Measurements from ENCODE around the gene OSBPL2. TPM values are rescaled to one million over a fixed set of nuclear protein-coding genes. Genes with fewer than 3 reads are reported as not detected.

Gene OSBPL2
- total and polyA plus RNA-seq, 4 donors: 9.9 to 19.7 (median 12.3) TPM

DNA sequence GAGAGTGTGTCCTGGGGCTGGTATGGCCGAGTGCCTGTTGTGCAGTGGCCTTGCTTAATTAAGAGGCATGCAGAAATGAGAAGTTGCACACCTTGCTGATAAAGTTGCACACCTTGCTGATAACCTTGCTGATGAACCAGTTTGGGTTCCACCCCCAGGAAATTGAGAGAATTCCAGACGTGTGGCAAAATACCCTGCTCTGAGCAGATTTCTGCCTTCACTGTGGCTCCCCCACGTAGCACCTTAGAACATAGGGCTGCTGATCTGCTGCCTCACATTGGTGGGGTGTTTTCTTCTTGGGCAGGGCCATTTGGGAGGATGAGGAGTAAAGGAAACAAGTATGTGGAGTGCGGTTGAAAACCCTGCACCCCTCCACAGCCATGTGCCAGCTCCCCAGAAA lies 42.0 kb downstream of the OSBPL2 start:
- H3K36me3 ChIP-seq (ENCODE audit: control insufficient read depth in 4 of 4, insufficient read depth in 3 of 4, low read depth in 1 of 4, low read length in 3 of 4): peaks cover 13 to 54% (median 31%) of the 10 kb centered on the region in 4 donors
- WGBS: 90% methylated on average over 4 of the region's 4 CpGs

DNA sequence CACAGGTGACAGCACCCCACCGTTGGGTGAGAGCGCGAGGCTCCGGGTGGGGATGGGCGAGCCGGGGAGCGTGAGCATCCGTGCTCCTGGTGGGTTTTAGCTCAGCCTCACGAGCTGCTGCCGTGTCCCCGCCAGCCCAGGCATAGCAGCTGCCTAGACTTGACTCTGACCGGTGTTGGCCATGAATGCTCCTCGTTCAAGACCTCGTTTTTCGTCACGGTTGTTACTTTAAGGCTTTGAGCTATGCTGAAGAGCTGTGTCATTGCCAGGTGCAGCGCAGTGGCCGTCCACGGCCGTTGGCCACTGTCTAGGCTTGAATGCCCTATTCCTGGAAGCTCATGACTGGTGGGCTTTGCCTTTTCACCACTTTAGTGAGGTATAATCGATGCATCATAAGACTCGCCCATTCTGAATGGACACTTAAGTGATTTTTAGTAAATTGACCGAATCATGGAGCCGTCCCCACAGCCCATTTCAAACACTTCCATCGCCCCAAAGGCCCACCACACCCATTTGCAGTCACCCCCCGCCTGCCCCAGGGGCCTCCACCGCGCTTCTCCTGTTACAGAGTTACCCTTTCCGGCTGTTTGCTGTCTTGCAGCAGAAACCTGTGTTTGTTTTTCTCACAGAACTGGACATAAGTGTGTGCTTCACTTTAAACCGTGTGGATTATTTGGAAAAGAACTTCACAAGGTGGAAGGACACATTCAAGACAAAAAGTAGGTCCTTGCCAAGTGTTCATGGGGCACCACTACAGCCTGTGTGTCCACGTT lies 43.0 kb downstream of the OSBPL2 start:
- Histone ChIP-seq H3K9me3 (ENCODE audit: control insufficient read depth in 4 of 4, low read length in 3 of 4) (no peaks in the 10 kb centered on the region), H3K4me1 (ENCODE audit: control insufficient read depth in 4 of 4, insufficient read depth in 4 of 4, low read length in 3 of 4) (peaks cover 0 to 10% (median 5%) of the 10 kb centered on the region in 4 donors), H3K36me3 (ENCODE audit: control insufficient read depth in 4 of 4, insufficient read depth in 3 of 4, low read depth in 1 of 4, low read length in 3 of 4) (peaks cover 13 to 51% (median 34%) of the 10 kb centered on the region in 4 donors), H3K9ac (ENCODE audit: low read depth in 1 of 2, low read length in 2 of 2) (no peak overlapping the region), H3K27ac (ENCODE audit: low read depth in 1 of 2, low read length in 2 of 2) (no peak overlapping the region), H3K27me3 (ENCODE audit: control insufficient read depth in 4 of 4, insufficient read depth in 4 of 4, low read length in 3 of 4) (no peaks in the 10 kb centered on the region), H3K4me3 (ENCODE audit: low read depth in 1 of 3, low read length in 3 of 3) (no peak overlapping the region)
- DNase-seq (ENCODE audit: low spot score): no peak
- WGBS: 97% methylated on average over 31 of the region's 31 CpGs
- no peak for TF ChIP-seq TAF1 (conservative IDR thresholded peaks at IDR 0.05)
- TF ChIP-seq RXRA (IDR thresholded peaks at IDR 0.05): no peak
- no peak for TF ChIP-seq FOXA1 (IDR thresholded peaks at IDR 0.05)
- no peak for TF ChIP-seq GABPA (IDR thresholded peaks at IDR 0.05 in 1 of 2, conservative IDR thresholded peaks at IDR 0.05 in 1 of 2)
- no peak for TF ChIP-seq YY1 (IDR thresholded peaks at IDR 0.05)
- TF ChIP-seq FOXA2 (IDR thresholded peaks at IDR 0.05): no peak
- TF ChIP-seq, protein P1, sequence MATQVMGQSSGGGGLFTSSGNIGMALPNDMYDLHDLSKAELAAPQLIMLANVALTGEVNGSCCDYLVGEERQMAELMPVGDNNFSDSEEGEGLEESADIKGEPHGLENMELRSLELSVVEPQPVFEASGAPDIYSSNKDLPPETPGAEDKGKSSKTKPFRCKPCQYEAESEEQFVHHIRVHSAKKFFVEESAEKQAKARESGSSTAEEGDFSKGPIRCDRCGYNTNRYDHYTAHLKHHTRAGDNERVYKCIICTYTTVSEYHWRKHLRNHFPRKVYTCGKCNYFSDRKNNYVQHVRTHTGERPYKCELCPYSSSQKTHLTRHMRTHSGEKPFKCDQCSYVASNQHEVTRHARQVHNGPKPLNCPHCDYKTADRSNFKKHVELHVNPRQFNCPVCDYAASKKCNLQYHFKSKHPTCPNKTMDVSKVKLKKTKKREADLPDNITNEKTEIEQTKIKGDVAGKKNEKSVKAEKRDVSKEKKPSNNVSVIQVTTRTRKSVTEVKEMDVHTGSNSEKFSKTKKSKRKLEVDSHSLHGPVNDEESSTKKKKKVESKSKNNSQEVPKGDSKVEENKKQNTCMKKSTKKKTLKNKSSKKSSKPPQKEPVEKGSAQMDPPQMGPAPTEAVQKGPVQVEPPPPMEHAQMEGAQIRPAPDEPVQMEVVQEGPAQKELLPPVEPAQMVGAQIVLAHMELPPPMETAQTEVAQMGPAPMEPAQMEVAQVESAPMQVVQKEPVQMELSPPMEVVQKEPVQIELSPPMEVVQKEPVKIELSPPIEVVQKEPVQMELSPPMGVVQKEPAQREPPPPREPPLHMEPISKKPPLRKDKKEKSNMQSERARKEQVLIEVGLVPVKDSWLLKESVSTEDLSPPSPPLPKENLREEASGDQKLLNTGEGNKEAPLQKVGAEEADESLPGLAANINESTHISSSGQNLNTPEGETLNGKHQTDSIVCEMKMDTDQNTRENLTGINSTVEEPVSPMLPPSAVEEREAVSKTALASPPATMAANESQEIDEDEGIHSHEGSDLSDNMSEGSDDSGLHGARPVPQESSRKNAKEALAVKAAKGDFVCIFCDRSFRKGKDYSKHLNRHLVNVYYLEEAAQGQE (IDR thresholded peaks at IDR 0.05): no peak
- TF ChIP-seq, protein P2, sequence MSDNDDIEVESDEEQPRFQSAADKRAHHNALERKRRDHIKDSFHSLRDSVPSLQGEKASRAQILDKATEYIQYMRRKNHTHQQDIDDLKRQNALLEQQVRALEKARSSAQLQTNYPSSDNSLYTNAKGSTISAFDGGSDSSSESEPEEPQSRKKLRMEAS (IDR thresholded peaks at IDR 0.05): no peak
- TF ChIP-seq EGR1 (IDR thresholded peaks at IDR 0.05; ENCODE audit: low read depth in 2 of 2): no peak
- no peak for TF ChIP-seq SP1 (IDR thresholded peaks at IDR 0.05)
- TF ChIP-seq, protein P3, sequence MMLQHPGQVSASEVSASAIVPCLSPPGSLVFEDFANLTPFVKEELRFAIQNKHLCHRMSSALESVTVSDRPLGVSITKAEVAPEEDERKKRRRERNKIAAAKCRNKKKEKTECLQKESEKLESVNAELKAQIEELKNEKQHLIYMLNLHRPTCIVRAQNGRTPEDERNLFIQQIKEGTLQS (IDR thresholded peaks at IDR 0.05): no peak
- no peak for TF ChIP-seq NR2F2 (IDR thresholded peaks at IDR 0.05)
- TF ChIP-seq HNF4G (IDR thresholded peaks at IDR 0.05): no peak
- TF ChIP-seq HNF4A (conservative IDR thresholded peaks at IDR 0.05): no peak

More for the DNA sequence above, 42.0 kb downstream of the OSBPL2 start:
- H3K4me3 ChIP-seq (ENCODE audit: low read depth in 1 of 3, low read length in 3 of 3): no peak overlapping the region
- H3K9ac ChIP-seq (ENCODE audit: low read depth in 1 of 2, low read length in 2 of 2): no peak overlapping the region
- H3K27ac ChIP-seq (ENCODE audit: low read depth in 1 of 2, low read length in 2 of 2): no peak overlapping the region
- no peak for TF ChIP-seq TAF1 (conservative IDR thresholded peaks at IDR 0.05)
- TF ChIP-seq NR2F2 (IDR thresholded peaks at IDR 0.05): no peak
- TF ChIP-seq, protein P2 (IDR thresholded peaks at IDR 0.05): no peak
- TF ChIP-seq SP1 (IDR thresholded peaks at IDR 0.05): no peak
- TF ChIP-seq, protein P1 (IDR thresholded peaks at IDR 0.05): no peak
- TF ChIP-seq YY1 (IDR thresholded peaks at IDR 0.05): no peak
- TF ChIP-seq, protein P4, sequence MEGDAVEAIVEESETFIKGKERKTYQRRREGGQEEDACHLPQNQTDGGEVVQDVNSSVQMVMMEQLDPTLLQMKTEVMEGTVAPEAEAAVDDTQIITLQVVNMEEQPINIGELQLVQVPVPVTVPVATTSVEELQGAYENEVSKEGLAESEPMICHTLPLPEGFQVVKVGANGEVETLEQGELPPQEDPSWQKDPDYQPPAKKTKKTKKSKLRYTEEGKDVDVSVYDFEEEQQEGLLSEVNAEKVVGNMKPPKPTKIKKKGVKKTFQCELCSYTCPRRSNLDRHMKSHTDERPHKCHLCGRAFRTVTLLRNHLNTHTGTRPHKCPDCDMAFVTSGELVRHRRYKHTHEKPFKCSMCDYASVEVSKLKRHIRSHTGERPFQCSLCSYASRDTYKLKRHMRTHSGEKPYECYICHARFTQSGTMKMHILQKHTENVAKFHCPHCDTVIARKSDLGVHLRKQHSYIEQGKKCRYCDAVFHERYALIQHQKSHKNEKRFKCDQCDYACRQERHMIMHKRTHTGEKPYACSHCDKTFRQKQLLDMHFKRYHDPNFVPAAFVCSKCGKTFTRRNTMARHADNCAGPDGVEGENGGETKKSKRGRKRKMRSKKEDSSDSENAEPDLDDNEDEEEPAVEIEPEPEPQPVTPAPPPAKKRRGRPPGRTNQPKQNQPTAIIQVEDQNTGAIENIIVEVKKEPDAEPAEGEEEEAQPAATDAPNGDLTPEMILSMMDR (IDR thresholded peaks at IDR 0.05; ENCODE audit: low read depth, low read length, missing input control): no peak
- TF ChIP-seq GABPA (IDR thresholded peaks at IDR 0.05 in 1 of 2, conservative IDR thresholded peaks at IDR 0.05 in 1 of 2): no peak
- TF ChIP-seq FOXA1 (IDR thresholded peaks at IDR 0.05): no peak
- H3K9me3 ChIP-seq (ENCODE audit: control insufficient read depth in 4 of 4, low read length in 3 of 4): no peaks in the 10 kb centered on the region
- no peak for DNase-seq (ENCODE audit: low spot score)
- H3K27me3 ChIP-seq (ENCODE audit: control insufficient read depth in 4 of 4, insufficient read depth in 4 of 4, low read length in 3 of 4): no peaks in the 10 kb centered on the region
- peaks cover 0 to 3% (median 1%) of the 10 kb centered on the region in 4 donors for H3K4me1 ChIP-seq (ENCODE audit: control insufficient read depth in 4 of 4, insufficient read depth in 4 of 4, low read length in 3 of 4)

Data from liver (tissue), 9 donors.